H9 (cell line): ENCODE measurements around the gene CREB5. TPM values are rescaled to one million over a fixed set of nuclear protein-coding genes. Genes with fewer than 3 reads are reported as not detected.

Experiments
- DNase-seq: peaks from one replicate; pipeline ENCODE4 v3.0.0-alpha.2; 2017
- H2AFZ ChIP-seq: one replicate; pipeline ENCODE4 v1.6.1; 2013; ENCODE audit warnings: mild to moderate bottlenecking, low read length, control low read depth, moderate library complexity
- H2AK5ac ChIP-seq: 2 replicates; pipeline ENCODE4 v1.6.1; 2013; ENCODE audit warnings: low read length, control low read depth, mixed read lengths; ENCODE audit not compliant: insufficient read length
- H2BK120ac ChIP-seq: one replicate; pipeline ENCODE4 v1.6.1; 2013; ENCODE audit warnings: low read depth, mild to moderate bottlenecking, low read length, control low read depth, inconsistent platforms; ENCODE audit not compliant: poor library complexity, severe bottlenecking
- H2BK12ac ChIP-seq: 2 replicates; pipeline ENCODE4 v1.6.1; 2013; ENCODE audit warnings: low read length, control low read depth, mixed read lengths, low read depth; ENCODE audit not compliant: insufficient read length
- H2BK15ac ChIP-seq: 2 replicates; pipeline ENCODE4 v1.6.1; 2013; ENCODE audit warnings: low read depth, low read length, control low read depth
- H2BK20ac ChIP-seq: one replicate; pipeline ENCODE4 v1.6.1; 2013; ENCODE audit warnings: low read depth, mild to moderate bottlenecking, low read length, control low read depth, inconsistent platforms; ENCODE audit not compliant: poor library complexity, severe bottlenecking
- H2BK5ac ChIP-seq: 2 replicates; pipeline ENCODE4 v1.6.1; 2013; ENCODE audit warnings: low read length, control low read depth, mixed read lengths; ENCODE audit not compliant: insufficient read length
- H3K14ac ChIP-seq: 2 replicates; pipeline ENCODE4 v1.6.1; 2013; ENCODE audit warnings: low read length, control low read depth; ENCODE audit not compliant: insufficient read depth
- H3K18ac ChIP-seq: 2 replicates; pipeline ENCODE4 v1.6.1; 2013; ENCODE audit warnings: low read depth, mild to moderate bottlenecking, mixed read lengths, low read length, control low read depth; ENCODE audit not compliant: insufficient read length
- H3K23ac ChIP-seq: 2 replicates; pipeline ENCODE4 v1.6.1; 2013; ENCODE audit warnings: low read length, control low read depth, mixed read lengths, low read depth; ENCODE audit not compliant: insufficient read length
- H3K23me2 ChIP-seq: 2 replicates; pipeline ENCODE4 v1.6.1; 2013; ENCODE audit warnings: low read depth, mild to moderate bottlenecking, mixed read lengths, low read length, control low read depth; ENCODE audit not compliant: insufficient read length, poor library complexity, severe bottlenecking
- H3K27ac ChIP-seq: 2 replicates; pipeline ENCODE4 v1.5.1; 2013; ENCODE audit warnings: low read length, control low read depth, mixed read lengths, low read depth; ENCODE audit not compliant: insufficient read length
- H3K27me3 ChIP-seq: 2 replicates; pipeline ENCODE4 v1.6.1; 2013; ENCODE audit warnings: low read length, control low read depth, inconsistent platforms; ENCODE audit not compliant: insufficient read depth
- H3K4ac ChIP-seq: 2 replicates; pipeline ENCODE4 v1.6.1; 2013; ENCODE audit warnings: low read depth, mild to moderate bottlenecking, control low read depth, inconsistent platforms, low read length, moderate library complexity
- H3K4me1 ChIP-seq: 2 replicates; pipeline ENCODE4 v1.6.1; 2013; ENCODE audit warnings: low read length, control low read depth, inconsistent platforms; ENCODE audit not compliant: insufficient read depth
- H3K4me2 ChIP-seq: 2 replicates; pipeline ENCODE4 v1.6.1; 2013; ENCODE audit warnings: low read length, control low read depth, mixed read lengths; ENCODE audit not compliant: insufficient read length, insufficient read depth
- H3K56ac ChIP-seq: 2 replicates; pipeline ENCODE4 v1.6.1; 2013; ENCODE audit warnings: low read depth, mild to moderate bottlenecking, mixed read lengths, low read length, control low read depth; ENCODE audit not compliant: insufficient read length
- H3K79me1 ChIP-seq: 2 replicates; pipeline ENCODE4 v1.6.1; 2013; ENCODE audit warnings: low read depth, mild to moderate bottlenecking, moderate library complexity, low read length, control low read depth, inconsistent platforms; ENCODE audit not compliant: insufficient read depth, poor library complexity, severe bottlenecking
- H3K79me2 ChIP-seq: 2 replicates; pipeline ENCODE4 v1.6.1; 2013; ENCODE audit warnings: low read length, control low read depth, inconsistent platforms; ENCODE audit not compliant: insufficient read depth
- H3K9ac ChIP-seq: 2 replicates; pipeline ENCODE4 v1.6.1; 2013; ENCODE audit warnings: low read length, control low read depth, mixed read lengths; ENCODE audit not compliant: insufficient read length; ENCODE audit errors: extremely low read depth
- H3K9me3 ChIP-seq: one replicate; pipeline ENCODE4 v1.6.1; 2013; ENCODE audit warnings: low read depth, low read length, inconsistent platforms; ENCODE audit not compliant: control insufficient read depth
- H3T11ph ChIP-seq: one replicate; pipeline ENCODE4 v1.6.1; 2013; ENCODE audit warnings: mild to moderate bottlenecking, low read length, control low read depth, inconsistent platforms
- H4K20me1 ChIP-seq: one replicate; pipeline ENCODE4 v1.6.1; 2013; ENCODE audit not compliant: control insufficient read depth, insufficient read length, insufficient read depth
- H4K5ac ChIP-seq: 2 replicates; pipeline ENCODE4 v1.6.1; 2013; ENCODE audit warnings: low read depth, mild to moderate bottlenecking, mixed read lengths, low read length, control low read depth; ENCODE audit not compliant: insufficient read length
- H4K8ac ChIP-seq: replicated peaks from 2 replicates; pipeline ENCODE4 v1.6.1; 2013; ENCODE audit warnings: low read length, control low read depth, mixed read lengths, low read depth; ENCODE audit not compliant: insufficient read length
- H4K91ac ChIP-seq: 2 replicates; pipeline ENCODE4 v1.6.1; 2013; ENCODE audit warnings: low read depth, mild to moderate bottlenecking, moderate library complexity, mixed read lengths, low read length, control low read depth; ENCODE audit not compliant: insufficient read length
- H3K27ac Mint-ChIP-seq, 3 experiments: 2 replicates in 2 of 3; 3 replicates in 1 of 3; pipeline ENCODE4 v1.8.0; 2020 to 2021; ENCODE audit warnings: mixed read lengths in 3 of 3, mild to moderate bottlenecking in 1 of 3, moderate library complexity in 1 of 3
- H3K27me3 Mint-ChIP-seq: 2 replicates; pipeline ENCODE4 v1.8.0; 2021; ENCODE audit warnings: low read depth, mild to moderate bottlenecking, moderate library complexity, mixed read lengths
- H3K36me3 Mint-ChIP-seq, 3 experiments: 2 replicates in 2 of 3; 3 replicates in 1 of 3; pipeline ENCODE4 v1.8.0; 2020 to 2021; ENCODE audit warnings: low read depth in 3 of 3, mixed read lengths in 3 of 3; ENCODE audit not compliant: insufficient read depth in 1 of 3
- H3K4me1 Mint-ChIP-seq, 2 experiments: 2 replicates each; pipeline ENCODE4 v1.8.0; 2020; ENCODE audit warnings: mixed read lengths in 2 of 2
- H3K4me3 Mint-ChIP-seq, 2 experiments: 2 replicates in 1 of 2; 3 replicates in 1 of 2; pipeline ENCODE4 v1.8.0; 2020 to 2021; ENCODE audit warnings: mild to moderate bottlenecking in 2 of 2, mixed read lengths in 2 of 2, moderate library complexity in 1 of 2
- H3K9me3 Mint-ChIP-seq, 2 experiments: 2 replicates in 1 of 2; 3 replicates in 1 of 2; pipeline ENCODE4 v1.8.0; 2020; ENCODE audit warnings: mild to moderate bottlenecking in 2 of 2, mixed read lengths in 2 of 2, moderate library complexity in 1 of 2
- total RNA-seq: library from RNA; stranded (reverse); gene quantifications from 2 replicates; pipeline ENCODE4 v1.2.1, GENCODE V29; 2021
- TF ChIP-seq, protein P1 (sequence below): fragments of 200-600 bp; sonication (generic); conservative IDR thresholded peaks from 3 replicates; pipeline ENCODE4 v1.8.0; 2021; ENCODE audit warnings: antibody characterized with exemption, mild to moderate bottlenecking

Gene CREB5
- total RNA-seq, 1 experiment from 2014 or later: 4.0 TPM

DNA sequence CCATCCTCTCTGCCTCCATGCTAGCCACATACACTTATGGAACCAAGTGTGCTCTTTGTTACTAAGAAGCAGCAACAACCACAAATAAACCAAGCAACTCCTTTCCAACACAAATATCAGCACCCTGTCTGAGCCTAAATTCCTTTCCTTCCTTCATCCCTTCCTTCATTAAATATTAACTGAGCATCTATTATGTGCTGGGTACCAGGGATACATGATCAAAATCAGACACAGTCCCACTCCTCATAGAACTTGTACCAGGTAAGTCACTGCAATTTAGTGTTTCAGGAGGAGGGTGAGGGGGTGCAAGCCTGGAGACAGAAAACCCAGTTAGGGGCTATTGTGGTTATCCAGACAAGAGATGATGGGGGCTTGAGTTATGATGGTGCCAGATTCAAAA, 10.8 kb downstream of the CREB5 start:
- Histone ChIP-seq H3K79me1 (no peaks in the 10 kb centered on the region), H3T11ph (no peak overlapping the region), H4K20me1 (no peaks in the 10 kb centered on the region), H4K91ac (no peak overlapping the region), H3K27ac (no peak overlapping the region), H3K23ac (no peak overlapping the region), H2AFZ (no peak overlapping the region), H4K8ac (no peak overlapping the region), H3K4me1 (no peaks in the 10 kb centered on the region), H3K27me3 (no peaks in the 10 kb centered on the region), H3K56ac (no peak overlapping the region), H2BK12ac (no peak overlapping the region), H2BK15ac (no peak overlapping the region), H3K18ac (no peak overlapping the region), H2BK120ac (no peak overlapping the region), H3K4ac (no peak overlapping the region), H3K23me2 (no peaks in the 10 kb centered on the region), H2BK5ac (no peak overlapping the region), H3K4me2 (no peak overlapping the region), H2BK20ac (no peak overlapping the region), H3K14ac (no peak overlapping the region), H3K9me3 (no peaks in the 10 kb centered on the region), H4K5ac (no peak overlapping the region), H3K9ac (no peak overlapping the region), H3K79me2 (no peaks in the 10 kb centered on the region), H2AK5ac (no peak overlapping the region)
- Mint-ChIP-seq H3K36me3 (no peaks in the 10 kb centered on the region), H3K27me3 (peaks cover under 1% of the 10 kb centered on the region; the same call in 1 of the 2 replicates), H3K4me1 (peaks cover 0 to 4% of the 10 kb centered on the region in 2 experiments; a peak in 1 of 4 replicates), H3K4me3 (no peak overlapping the region), H3K27ac (no peak overlapping the region), H3K9me3 (no peaks in the 10 kb centered on the region)
- no peak for DNase-seq
- TF ChIP-seq, protein P1, sequence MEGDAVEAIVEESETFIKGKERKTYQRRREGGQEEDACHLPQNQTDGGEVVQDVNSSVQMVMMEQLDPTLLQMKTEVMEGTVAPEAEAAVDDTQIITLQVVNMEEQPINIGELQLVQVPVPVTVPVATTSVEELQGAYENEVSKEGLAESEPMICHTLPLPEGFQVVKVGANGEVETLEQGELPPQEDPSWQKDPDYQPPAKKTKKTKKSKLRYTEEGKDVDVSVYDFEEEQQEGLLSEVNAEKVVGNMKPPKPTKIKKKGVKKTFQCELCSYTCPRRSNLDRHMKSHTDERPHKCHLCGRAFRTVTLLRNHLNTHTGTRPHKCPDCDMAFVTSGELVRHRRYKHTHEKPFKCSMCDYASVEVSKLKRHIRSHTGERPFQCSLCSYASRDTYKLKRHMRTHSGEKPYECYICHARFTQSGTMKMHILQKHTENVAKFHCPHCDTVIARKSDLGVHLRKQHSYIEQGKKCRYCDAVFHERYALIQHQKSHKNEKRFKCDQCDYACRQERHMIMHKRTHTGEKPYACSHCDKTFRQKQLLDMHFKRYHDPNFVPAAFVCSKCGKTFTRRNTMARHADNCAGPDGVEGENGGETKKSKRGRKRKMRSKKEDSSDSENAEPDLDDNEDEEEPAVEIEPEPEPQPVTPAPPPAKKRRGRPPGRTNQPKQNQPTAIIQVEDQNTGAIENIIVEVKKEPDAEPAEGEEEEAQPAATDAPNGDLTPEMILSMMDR: no peak
